Measurements from ENCODE around the gene HCN4. TPM values are rescaled to one million over a fixed set of nuclear protein-coding genes. Genes with fewer than 3 reads are reported as not detected.

The HCN4 gene
- total and polyA plus RNA-seq, 4 donors: not detected

DNA sequence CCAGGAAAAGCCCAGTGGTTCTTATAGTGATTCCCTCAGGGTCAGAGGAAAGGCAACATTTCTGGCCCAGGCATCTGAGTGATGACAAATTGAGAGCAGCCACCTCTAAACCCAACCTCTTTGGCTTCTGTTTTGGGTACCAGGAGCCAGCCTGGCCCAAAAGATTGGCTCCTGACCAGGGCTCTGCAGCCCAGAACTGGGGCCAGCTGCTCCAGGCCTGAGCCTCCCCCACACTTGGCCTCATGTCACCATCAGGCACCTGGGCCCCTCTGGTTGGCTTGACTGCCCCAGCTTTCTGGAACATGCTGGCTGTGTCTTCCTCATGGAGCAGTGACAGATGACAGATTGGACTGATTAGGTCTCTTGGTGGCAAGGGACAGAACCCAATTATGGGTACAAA, 26.0 kb upstream of the HCN4 start (continued):
- no peak for TF ChIP-seq ZBTB33 (IDR thresholded peaks at IDR 0.05)

DNA sequence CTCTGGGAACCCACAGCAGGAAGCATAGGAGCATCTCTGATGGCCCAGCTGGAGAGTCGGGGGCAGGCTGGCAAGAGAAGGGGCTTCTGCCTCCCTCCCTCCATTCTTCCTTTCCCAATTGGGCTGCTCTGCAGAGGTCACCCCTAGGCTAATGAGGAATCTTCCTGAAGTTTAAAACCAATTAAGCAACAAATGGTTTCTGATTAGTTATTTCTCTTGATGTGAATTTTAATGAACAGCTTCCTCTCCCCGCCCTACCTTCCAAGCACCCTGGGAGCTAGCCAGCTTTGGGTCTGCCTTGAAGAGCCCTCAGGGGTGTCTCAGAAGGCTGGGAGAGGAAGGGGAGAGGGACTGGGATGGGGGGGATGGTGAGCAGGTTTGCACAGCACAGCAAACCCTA, 24.6 kb upstream of the HCN4 start:
- Histone ChIP-seq H3K9me3 (ENCODE audit: control insufficient read depth in 4 of 4, low read length in 3 of 4) (no peaks in the 10 kb centered on the region), H3K4me1 (ENCODE audit: control insufficient read depth in 4 of 4, insufficient read depth in 4 of 4, low read length in 3 of 4) (no peaks in the 10 kb centered on the region), H3K4me3 (ENCODE audit: low read depth in 1 of 3, low read length in 3 of 3) (no peak overlapping the region), H3K36me3 (ENCODE audit: control insufficient read depth in 4 of 4, insufficient read depth in 3 of 4, low read depth in 1 of 4, low read length in 3 of 4) (no peaks in the 10 kb centered on the region), H3K9ac (ENCODE audit: low read depth in 1 of 2, low read length in 2 of 2) (no peak overlapping the region), H3K27me3 (ENCODE audit: control insufficient read depth in 4 of 4, insufficient read depth in 4 of 4, low read length in 3 of 4) (peaks cover 0 to 3% (median under 1%) of the 10 kb centered on the region in 4 donors), H3K27ac (ENCODE audit: low read depth in 1 of 2, low read length in 2 of 2) (no peak overlapping the region)
- no peak for DNase-seq (ENCODE audit: low spot score)
- 78% methylated on average over 2 of the region's 2 CpGs for WGBS
- TF ChIP-seq RXRA (IDR thresholded peaks at IDR 0.05) (no peak), FOXA2 (IDR thresholded peaks at IDR 0.05) (no peak), JUND (IDR thresholded peaks at IDR 0.05) (no peak), HNF4A (conservative IDR thresholded peaks at IDR 0.05) (no peak), MAX (IDR thresholded peaks at IDR 0.05) (no peak), ZBTB33 (IDR thresholded peaks at IDR 0.05) (no peak), HNF4G (IDR thresholded peaks at IDR 0.05) (no peak), EGR1 (IDR thresholded peaks at IDR 0.05; ENCODE audit: low read depth in 2 of 2) (no peak), CTCF (IDR thresholded peaks at IDR 0.05; ENCODE audit: low read depth, low read length, missing input control) (no peak), NR2F2 (IDR thresholded peaks at IDR 0.05) (no peak), RAD21 (IDR thresholded peaks at IDR 0.05) (no peak), TAF1 (conservative IDR thresholded peaks at IDR 0.05) (no peak), YY1 (IDR thresholded peaks at IDR 0.05) (no peak), FOXA1 (IDR thresholded peaks at IDR 0.05) (no peak), SP1 (IDR thresholded peaks at IDR 0.05) (no peak), GABPA (IDR thresholded peaks at IDR 0.05 in 1 of 2, conservative IDR thresholded peaks at IDR 0.05 in 1 of 2) (no peak)
- TF ChIP-seq, protein P1, sequence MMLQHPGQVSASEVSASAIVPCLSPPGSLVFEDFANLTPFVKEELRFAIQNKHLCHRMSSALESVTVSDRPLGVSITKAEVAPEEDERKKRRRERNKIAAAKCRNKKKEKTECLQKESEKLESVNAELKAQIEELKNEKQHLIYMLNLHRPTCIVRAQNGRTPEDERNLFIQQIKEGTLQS (IDR thresholded peaks at IDR 0.05): no peak
- TF ChIP-seq, protein P2, sequence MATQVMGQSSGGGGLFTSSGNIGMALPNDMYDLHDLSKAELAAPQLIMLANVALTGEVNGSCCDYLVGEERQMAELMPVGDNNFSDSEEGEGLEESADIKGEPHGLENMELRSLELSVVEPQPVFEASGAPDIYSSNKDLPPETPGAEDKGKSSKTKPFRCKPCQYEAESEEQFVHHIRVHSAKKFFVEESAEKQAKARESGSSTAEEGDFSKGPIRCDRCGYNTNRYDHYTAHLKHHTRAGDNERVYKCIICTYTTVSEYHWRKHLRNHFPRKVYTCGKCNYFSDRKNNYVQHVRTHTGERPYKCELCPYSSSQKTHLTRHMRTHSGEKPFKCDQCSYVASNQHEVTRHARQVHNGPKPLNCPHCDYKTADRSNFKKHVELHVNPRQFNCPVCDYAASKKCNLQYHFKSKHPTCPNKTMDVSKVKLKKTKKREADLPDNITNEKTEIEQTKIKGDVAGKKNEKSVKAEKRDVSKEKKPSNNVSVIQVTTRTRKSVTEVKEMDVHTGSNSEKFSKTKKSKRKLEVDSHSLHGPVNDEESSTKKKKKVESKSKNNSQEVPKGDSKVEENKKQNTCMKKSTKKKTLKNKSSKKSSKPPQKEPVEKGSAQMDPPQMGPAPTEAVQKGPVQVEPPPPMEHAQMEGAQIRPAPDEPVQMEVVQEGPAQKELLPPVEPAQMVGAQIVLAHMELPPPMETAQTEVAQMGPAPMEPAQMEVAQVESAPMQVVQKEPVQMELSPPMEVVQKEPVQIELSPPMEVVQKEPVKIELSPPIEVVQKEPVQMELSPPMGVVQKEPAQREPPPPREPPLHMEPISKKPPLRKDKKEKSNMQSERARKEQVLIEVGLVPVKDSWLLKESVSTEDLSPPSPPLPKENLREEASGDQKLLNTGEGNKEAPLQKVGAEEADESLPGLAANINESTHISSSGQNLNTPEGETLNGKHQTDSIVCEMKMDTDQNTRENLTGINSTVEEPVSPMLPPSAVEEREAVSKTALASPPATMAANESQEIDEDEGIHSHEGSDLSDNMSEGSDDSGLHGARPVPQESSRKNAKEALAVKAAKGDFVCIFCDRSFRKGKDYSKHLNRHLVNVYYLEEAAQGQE (IDR thresholded peaks at IDR 0.05): no peak
